Mucosa of rectum (tissue), 2 donors: ENCODE results near the gene TSPEAR.

Experiments
- H3K27ac ChIP-seq, 2 donors: one replicate each; pipeline ENCODE4 v1.7.0; 2013; ENCODE audit warnings: inconsistent platforms in 2 of 2, low read depth in 2 of 2, low read length in 2 of 2
- H3K27me3 ChIP-seq, 2 donors: one replicate each; pipeline ENCODE4 v1.7.0; 2013; ENCODE audit warnings: low read length in 2 of 2; ENCODE audit not compliant: control insufficient read depth in 2 of 2, insufficient read depth in 2 of 2
- H3K36me3 ChIP-seq, 2 donors: one replicate each; pipeline ENCODE4 v1.7.0; 2013; ENCODE audit warnings: low read length in 2 of 2; ENCODE audit not compliant: control insufficient read depth in 2 of 2, insufficient read depth in 2 of 2
- H3K4me1 ChIP-seq, 2 donors: one replicate each; pipeline ENCODE4 v1.7.0; 2013; ENCODE audit warnings: low read length in 2 of 2, mild to moderate bottlenecking in 1 of 2; ENCODE audit not compliant: control insufficient read depth in 2 of 2, insufficient read depth in 2 of 2
- H3K4me3 ChIP-seq, 2 donors: one replicate each; pipeline ENCODE4 v1.7.0; 2013; ENCODE audit warnings: low read length in 2 of 2
- H3K9ac ChIP-seq, 2 donors: one replicate each; pipeline ENCODE4 v1.7.0; 2013; ENCODE audit warnings: low read length in 2 of 2, low read depth in 1 of 2, mild to moderate bottlenecking in 1 of 2
- H3K9me3 ChIP-seq, 2 donors: one replicate each; pipeline ENCODE4 v1.7.0; 2013; ENCODE audit warnings: low read length in 2 of 2; ENCODE audit not compliant: control insufficient read depth in 2 of 2
- donor health status: healthy.
- donor health status: Normal muscosa, but diverticular disease.

TSPEAR gene

DNA sequence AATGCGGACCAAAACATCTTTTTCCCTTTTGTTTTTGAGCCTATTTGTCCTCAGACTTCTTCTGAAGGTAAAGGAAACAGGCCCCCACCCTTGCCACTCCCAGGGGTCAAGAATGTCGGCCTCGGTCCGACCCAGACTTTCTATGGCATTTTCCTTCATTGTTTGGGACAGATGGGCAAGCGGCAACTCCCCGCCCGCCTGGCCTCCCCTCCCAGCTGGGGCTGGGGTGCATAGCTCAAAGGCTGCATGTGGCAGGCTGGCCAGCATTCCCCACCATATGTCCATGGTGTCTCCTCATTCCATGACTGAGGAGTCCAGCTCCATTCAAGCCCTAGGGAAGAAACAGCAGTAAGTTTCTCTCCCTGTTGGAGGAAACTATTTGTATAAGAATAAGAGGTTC, 29.4 kb upstream of the TSPEAR start:
- no peak overlapping the region for H3K9ac ChIP-seq
- H3K36me3 ChIP-seq: no peaks in the 10 kb centered on the region
- H3K27me3 ChIP-seq: no peaks in the 10 kb centered on the region
- H3K4me3 ChIP-seq: no peak overlapping the region
- peaks cover 0 to 3% of the 10 kb centered on the region in 2 donors for H3K9me3 ChIP-seq
- no peak overlapping the region for H3K27ac ChIP-seq
- H3K4me1 ChIP-seq: peaks cover 0 to 4% of the 10 kb centered on the region in 2 donors

DNA sequence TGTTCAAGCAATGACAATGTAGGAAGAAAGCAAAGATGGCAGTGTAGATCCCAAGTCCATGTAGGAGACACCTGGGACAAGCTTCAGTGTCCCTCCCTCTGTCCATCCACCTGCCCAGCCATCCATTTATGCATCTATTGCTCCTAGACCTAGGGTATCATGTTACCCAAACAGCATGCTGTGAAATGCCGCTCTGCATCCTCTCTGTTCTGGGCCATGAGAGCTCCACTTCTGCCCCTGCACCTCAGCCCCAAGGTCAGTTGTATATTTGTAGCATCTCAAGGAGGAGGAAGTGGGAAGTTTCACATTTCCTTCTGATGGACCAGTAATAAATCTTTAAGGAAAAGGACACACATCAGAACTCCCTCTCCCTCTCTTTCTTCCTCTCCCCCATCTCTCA, 27.9 kb upstream of the TSPEAR start:
- Histone ChIP-seq H3K27ac (no peak overlapping the region), H3K4me3 (no peak overlapping the region), H3K27me3 (no peaks in the 10 kb centered on the region), H3K9ac (no peak overlapping the region), H3K36me3 (no peaks in the 10 kb centered on the region), H3K9me3 (peaks cover 0 to 3% of the 10 kb centered on the region in 2 donors), H3K4me1 (peaks cover 0 to 4% of the 10 kb centered on the region in 2 donors)

DNA sequence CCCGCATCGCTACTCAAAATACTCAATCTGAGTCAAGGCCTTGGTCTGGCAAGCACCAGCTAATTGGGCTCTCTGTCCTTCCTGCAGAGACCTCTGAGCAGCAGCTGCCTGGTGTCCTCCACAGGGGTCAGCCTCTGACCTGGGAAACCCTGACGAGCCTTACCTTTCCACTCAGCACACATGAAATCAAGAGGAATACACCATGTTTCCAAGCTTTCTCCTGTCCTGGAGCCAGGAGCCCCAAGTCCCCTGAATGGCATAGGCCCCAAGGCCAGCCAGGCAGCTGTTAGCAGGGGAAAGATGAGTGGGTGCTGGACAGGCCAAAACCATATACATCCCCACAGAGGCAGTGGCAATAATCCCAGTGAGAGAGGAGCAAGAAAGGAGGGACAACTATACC, 27.2 kb upstream of the TSPEAR start:
- Histone ChIP-seq H3K4me3 (no peak overlapping the region), H3K4me1 (peaks cover 0 to 4% of the 10 kb centered on the region in 2 donors), H3K27ac (no peak overlapping the region), H3K9me3 (peaks cover 0 to 3% of the 10 kb centered on the region in 2 donors), H3K9ac (no peak overlapping the region), H3K27me3 (no peaks in the 10 kb centered on the region), H3K36me3 (no peaks in the 10 kb centered on the region)

DNA sequence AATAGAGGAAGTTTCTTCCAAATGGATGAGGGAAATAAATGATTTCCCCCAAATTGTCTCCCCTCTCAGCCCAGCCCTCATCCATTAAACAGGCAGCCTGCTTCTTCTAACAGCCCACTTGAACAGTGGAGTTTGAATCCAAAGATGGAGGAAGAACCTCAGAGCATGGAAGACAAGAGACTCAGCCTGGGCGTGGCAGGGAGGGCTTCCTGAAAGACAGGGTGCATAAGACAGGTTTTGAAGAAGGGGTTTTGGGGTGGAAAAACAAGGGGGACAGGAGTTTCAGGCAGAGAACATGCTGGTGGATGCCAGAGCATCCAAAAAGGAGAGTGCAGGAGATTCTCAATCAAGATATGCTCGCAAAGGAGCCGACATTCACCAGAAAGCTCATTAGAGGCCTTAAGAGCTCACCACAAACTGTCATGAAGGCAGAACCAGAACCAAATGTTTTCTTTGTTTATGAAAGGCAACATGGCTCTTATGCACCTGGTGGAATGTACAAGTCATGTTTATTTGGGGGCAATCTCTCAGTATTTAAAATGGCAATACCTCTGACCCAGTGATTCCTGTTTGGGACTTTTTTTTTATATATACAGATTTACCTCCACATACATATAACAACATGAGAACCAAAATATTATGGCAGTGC, 26.5 kb upstream of the TSPEAR start:
- peaks cover 0 to 4% of the 10 kb centered on the region in 2 donors for H3K4me1 ChIP-seq
- no peak overlapping the region for H3K27ac ChIP-seq
- no peaks in the 10 kb centered on the region for H3K36me3 ChIP-seq
- peaks cover 0 to 3% of the 10 kb centered on the region in 2 donors for H3K9me3 ChIP-seq
- no peak overlapping the region for H3K4me3 ChIP-seq
- no peak overlapping the region for H3K9ac ChIP-seq
- H3K27me3 ChIP-seq: no peaks in the 10 kb centered on the region

DNA sequence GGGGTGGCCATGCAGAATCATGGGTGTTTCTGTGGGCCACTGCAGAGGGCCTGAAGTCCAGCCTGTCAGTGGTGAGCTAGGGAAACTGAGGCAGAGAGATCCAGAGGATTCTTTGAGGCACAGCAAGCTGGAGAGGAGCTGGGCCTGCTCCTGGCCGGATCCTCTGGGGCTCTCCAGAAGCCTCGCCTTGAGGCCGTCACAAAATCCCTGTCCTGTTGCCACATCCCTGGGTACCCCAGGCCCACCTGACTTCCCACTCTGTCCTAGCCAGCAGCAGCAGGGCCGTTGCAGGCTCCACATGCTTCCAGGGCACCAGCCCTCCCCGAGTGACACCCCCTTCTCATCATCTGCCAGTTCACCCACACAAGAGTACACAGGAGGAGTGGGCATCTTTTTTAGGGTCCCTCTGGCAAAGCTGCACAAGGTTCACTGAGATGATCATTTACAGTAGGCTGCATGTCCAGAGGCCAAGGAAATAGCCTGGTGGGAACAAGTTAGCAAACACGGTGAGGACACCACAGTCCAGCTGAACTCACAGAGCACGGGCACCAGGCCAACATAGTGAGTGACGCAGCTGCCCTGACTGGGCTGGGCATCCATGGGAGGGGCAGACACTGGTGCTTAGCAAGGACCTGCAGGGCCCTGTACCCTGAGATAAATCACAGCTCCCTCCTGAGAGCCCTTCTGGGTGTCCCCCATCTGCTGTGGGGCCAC, 25.1 kb upstream of the TSPEAR start:
- H3K4me1 ChIP-seq: peaks cover 0 to 4% of the 10 kb centered on the region in 2 donors
- H3K36me3 ChIP-seq: no peaks in the 10 kb centered on the region
- peaks cover 0 to 3% of the 10 kb centered on the region in 2 donors for H3K9me3 ChIP-seq
- no peak overlapping the region for H3K4me3 ChIP-seq
- H3K27me3 ChIP-seq: no peaks in the 10 kb centered on the region
- no peak overlapping the region for H3K9ac ChIP-seq
- no peak overlapping the region for H3K27ac ChIP-seq

DNA sequence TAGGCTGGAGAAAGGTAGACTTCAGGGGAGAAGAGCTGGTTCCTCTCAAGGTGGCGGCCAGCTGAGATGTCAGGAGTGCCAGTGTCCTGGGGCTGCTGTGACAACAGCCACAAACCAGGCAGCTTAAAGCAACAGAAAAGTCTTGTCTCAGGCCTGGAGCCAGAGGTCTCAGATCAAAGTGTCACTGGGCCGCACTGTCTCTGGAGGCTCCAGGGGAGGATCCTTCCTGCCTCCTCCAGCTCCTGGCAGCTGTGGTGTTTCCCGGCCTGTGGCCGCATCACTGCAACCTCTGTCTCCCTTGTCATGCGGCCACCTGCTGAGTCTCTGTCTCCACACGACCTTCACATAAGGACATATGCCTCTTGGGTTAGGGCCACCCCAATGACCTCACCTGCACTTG, 24.4 kb upstream of the TSPEAR start:
- no peaks in the 10 kb centered on the region for H3K36me3 ChIP-seq
- no peak overlapping the region for H3K27ac ChIP-seq
- H3K27me3 ChIP-seq: no peaks in the 10 kb centered on the region
- peaks cover 0 to 4% of the 10 kb centered on the region in 2 donors for H3K4me1 ChIP-seq
- H3K4me3 ChIP-seq: no peak overlapping the region
- no peak overlapping the region for H3K9ac ChIP-seq
- H3K9me3 ChIP-seq: peaks cover 0 to 3% of the 10 kb centered on the region in 2 donors

DNA sequence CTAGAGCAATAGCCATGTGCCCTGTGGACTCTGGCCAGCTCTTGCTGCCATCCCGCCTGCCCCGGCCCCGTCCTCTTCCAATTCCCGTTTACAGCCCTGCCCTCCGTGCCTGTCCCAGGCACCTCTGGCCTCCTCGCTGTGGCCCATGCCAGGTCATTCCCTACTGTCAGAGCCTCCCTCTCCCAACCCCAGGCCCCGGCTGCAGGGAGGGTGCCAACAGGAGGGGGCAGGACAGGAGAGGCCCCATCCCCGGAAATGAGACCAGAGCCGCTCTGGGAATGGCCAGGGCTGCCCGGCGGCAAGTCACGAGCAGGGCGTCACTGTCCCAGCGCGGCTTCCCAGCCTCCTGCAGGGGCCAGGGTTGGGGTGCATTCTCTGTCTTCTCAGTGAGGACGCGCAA, 23.5 kb upstream of the TSPEAR start:
- Histone ChIP-seq H3K9ac (no peak overlapping the region), H3K27me3 (no peaks in the 10 kb centered on the region), H3K9me3 (peaks cover 0 to 3% of the 10 kb centered on the region in 2 donors), H3K27ac (no peak overlapping the region), H3K4me1 (peaks cover 0 to 4% of the 10 kb centered on the region in 2 donors), H3K36me3 (no peaks in the 10 kb centered on the region), H3K4me3 (no peak overlapping the region)

DNA sequence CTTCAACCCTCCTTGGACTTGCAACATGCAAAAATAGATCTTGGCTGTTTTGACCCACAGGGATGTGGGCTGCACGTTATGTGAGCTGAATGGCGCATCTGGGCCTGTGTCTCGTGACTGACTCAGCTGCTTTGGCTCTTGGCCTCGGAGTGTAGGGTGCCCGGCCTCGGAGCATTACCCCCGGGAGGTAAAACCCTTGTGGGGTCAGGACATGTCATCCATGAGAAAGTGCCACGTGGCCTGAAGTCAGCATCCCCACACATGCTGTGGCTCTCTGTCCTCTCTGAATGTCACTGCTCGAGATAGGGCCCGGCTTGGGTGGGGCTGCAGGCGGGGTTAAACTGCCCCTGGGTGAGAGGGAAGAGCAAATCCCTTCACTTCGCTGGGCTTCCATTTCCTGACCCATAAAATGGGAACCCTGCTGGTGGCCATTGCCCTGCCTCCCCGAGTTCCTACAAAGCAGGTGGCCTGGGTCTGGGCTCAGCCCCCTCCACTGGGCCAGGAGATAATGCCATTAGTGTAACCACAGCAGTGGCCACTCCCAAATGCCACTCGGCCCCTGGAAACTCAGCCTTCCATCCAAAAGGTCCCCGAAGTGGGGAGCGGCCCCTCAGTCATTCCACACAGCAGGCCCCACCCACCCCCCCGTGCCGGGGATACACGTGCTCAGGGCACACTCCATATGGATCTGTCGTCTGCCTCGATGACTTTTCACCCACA, 22.8 kb upstream of the TSPEAR start:
- H3K9ac ChIP-seq: no peak overlapping the region
- no peaks in the 10 kb centered on the region for H3K36me3 ChIP-seq
- H3K9me3 ChIP-seq: peaks cover 0 to 3% of the 10 kb centered on the region in 2 donors
- no peak overlapping the region for H3K27ac ChIP-seq
- H3K4me3 ChIP-seq: no peak overlapping the region
- H3K4me1 ChIP-seq: peaks cover 0 to 4% of the 10 kb centered on the region in 2 donors
- H3K27me3 ChIP-seq: no peaks in the 10 kb centered on the region

DNA sequence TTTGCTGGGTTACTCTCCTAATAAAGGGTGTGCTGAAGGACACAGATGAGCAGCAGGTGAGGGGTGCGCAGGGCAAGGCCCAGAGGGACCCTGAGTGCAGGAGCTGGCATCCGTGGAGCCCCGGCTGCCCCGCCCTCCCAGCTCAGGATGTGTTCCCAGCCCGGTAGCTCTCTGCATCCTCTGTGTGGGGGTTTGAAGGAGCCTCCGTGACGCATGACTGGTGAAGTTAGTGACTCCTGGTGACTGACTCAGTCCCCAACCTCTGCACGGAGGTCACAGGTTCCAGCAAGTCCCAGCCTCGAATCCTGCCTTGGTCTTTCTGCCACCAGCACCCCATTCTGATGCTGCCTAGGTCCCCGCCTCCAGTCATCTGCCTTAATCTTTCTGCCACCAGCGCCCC, 21.6 kb upstream of the TSPEAR start:
- H3K27ac ChIP-seq: no peak overlapping the region
- H3K9me3 ChIP-seq: peaks cover 0 to 3% of the 10 kb centered on the region in 2 donors
- no peak overlapping the region for H3K9ac ChIP-seq
- H3K4me3 ChIP-seq: no peak overlapping the region
- peaks cover 0 to 4% of the 10 kb centered on the region in 2 donors for H3K4me1 ChIP-seq
- H3K27me3 ChIP-seq: no peaks in the 10 kb centered on the region
- no peaks in the 10 kb centered on the region for H3K36me3 ChIP-seq

DNA sequence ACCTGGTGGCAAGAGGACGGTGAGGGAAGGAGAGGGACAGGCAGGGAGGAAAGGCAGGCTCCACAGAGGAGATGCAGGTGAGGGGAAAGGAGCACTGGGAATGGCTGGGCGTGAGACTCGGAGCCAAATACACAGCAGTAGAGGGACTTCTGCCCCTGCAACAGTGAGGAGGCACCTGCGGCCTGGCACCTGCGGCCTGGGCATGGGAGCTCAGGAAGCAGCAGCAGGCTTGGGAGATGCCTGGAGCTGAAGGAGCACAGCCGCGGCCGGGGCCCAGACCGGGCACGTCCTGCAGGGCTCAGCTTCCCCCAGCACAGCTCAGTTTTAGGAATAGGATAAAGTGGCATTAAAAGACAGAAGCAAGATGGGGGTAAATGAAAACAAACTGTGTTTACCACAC, 20.9 kb upstream of the TSPEAR start:
- H3K4me3 ChIP-seq: no peak overlapping the region
- peaks cover 0 to 4% of the 10 kb centered on the region in 2 donors for H3K4me1 ChIP-seq
- H3K9ac ChIP-seq: no peak overlapping the region
- H3K27me3 ChIP-seq: no peaks in the 10 kb centered on the region
- no peak overlapping the region for H3K27ac ChIP-seq
- H3K36me3 ChIP-seq: no peaks in the 10 kb centered on the region
- peaks cover 0 to under 1% of the 10 kb centered on the region in 2 donors for H3K9me3 ChIP-seq
